Sciatic nerve (tissue), 2 donors: ENCODE measurements around the gene KCTD4. TPM values are rescaled to one million over a fixed set of nuclear protein-coding genes. Genes with fewer than 3 reads are reported as not detected.
A peak's percentile ranks its signal among the peaks of the same experiment; 100 is the strongest.
"Not testable (repeated sequence)": the region's sequence is repeated elsewhere in the genome, so short reads cannot be mapped to it uniquely, and the experiment has no call there.

Source experiments
- ATAC-seq: fragments of 200-7000 bp; cut with Tn5 transposase; one replicate; pipeline ENCODE4 v1.9.1; 2020; ENCODE audit warnings: mild to moderate bottlenecking, moderate library complexity
- DNase-seq: peaks from one replicate; pipeline ENCODE4 v3.0.0-alpha.2; 2020; ENCODE audit warnings: low spot score
- intact Hi-C: fragments of 100-400 bp; cut with DNase I; formaldehyde crosslinking; loops from one replicate; pipeline ENCODE4 v1.14.2; 2022
- total RNA-seq: library from RNA; stranded (reverse); fragmentation: NEBNext Ultra II Directional; extraction: Animal tissue kit (Norgen Biotek cat#: 25700); gene quantifications from one replicate; pipeline ENCODE4 v1.2.1, GENCODE V29; 2021
- donor health status: DM: no; HTN: no; CAD: no.
- donor health status: DM: no; HTN: no; CAD: no.

Gene KCTD4
- total RNA-seq, result 26.3 TPM

- intact Hi-C loops, result no loop called here
- no peak for ATAC-seq
Measured at GRCh38 chr13:45200701-45201232, at the start of gene KCTD4. TSS of gene KCTD4 (minus strand) at chr13:45201045. CDS start at chr13:45194567, 6,478 bp downstream.

GRCh38 chr13:45249662-45250061 is 48.8 kb upstream of the KCTD4 start:
- ATAC-seq (no peak), DNase-seq (no peak)
- intact Hi-C loops, result no loop called here

More at GRCh38 chr13:45200701-45201232, at the start of gene KCTD4:
- no peak for DNase-seq

- DNase-seq, ATAC-seq, intact Hi-C loops: not testable (repeated sequence)
Measured at GRCh38 chr13:45244736-45245135, 43.9 kb upstream of the KCTD4 start.

- DNase-seq (no peak), ATAC-seq (no peak)
- intact Hi-C loops, result no loop called here
Measured at GRCh38 chr13:45243077-45243476, 42.2 kb upstream of the KCTD4 start.

- intact Hi-C loops, result no loop called here
- ATAC-seq (no peak), DNase-seq (no peak)
Measured at GRCh38 chr13:45242524-45242923, 41.7 kb upstream of the KCTD4 start.

GRCh38 chr13:45242070-45242469 is 41.2 kb upstream of the KCTD4 start:
- DNase-seq (no peak), ATAC-seq (peak; percentile 81)
- intact Hi-C loops, result no loop called here

GRCh38 chr13:45240143-45240542 is 39.3 kb upstream of the KCTD4 start:
- ATAC-seq, result no peak
- DNase-seq, result no peak
- intact Hi-C loops, result no loop called here

GRCh38 chr13:45238945-45239795 is 38.3 kb upstream of the KCTD4 start:
- no peak for DNase-seq
- intact Hi-C loops, result no loop called here
- no peak for ATAC-seq

GRCh38 chr13:45232591-45232990 is 31.7 kb upstream of the KCTD4 start:
- DNase-seq (no peak), ATAC-seq (no peak)
- intact Hi-C loops, result no loop called here

- intact Hi-C loops, result no loop called here
- DNase-seq (no peak), ATAC-seq (no peak)
Measured at GRCh38 chr13:45231722-45232121, 30.9 kb upstream of the KCTD4 start.

GRCh38 chr13:45231305-45231704 is 30.5 kb upstream of the KCTD4 start:
- intact Hi-C loops, result no loop called here
- ATAC-seq (no peak), DNase-seq (no peak)

GRCh38 chr13:45229172-45229571 is 28.3 kb upstream of the KCTD4 start:
- intact Hi-C loops, result no loop called here
- DNase-seq (no peak), ATAC-seq (no peak)

GRCh38 chr13:45228002-45228401 is 27.2 kb upstream of the KCTD4 start:
- DNase-seq (no peak), ATAC-seq (no peak)
- intact Hi-C loops, result no loop called here

- DNase-seq, result no peak
- intact Hi-C loops, result no loop called here
- no peak for ATAC-seq
Measured at GRCh38 chr13:45226024-45226423, 25.2 kb upstream of the KCTD4 start.

- DNase-seq, result no peak
- intact Hi-C loops, result no loop called here
Measured at GRCh38 chr13:45225370-45225769, 24.5 kb upstream of the KCTD4 start.

GRCh38 chr13:45224176-45224575 is 23.3 kb upstream of the KCTD4 start:
- intact Hi-C loops, result no loop called here
- ATAC-seq, result no peak
- DNase-seq, result no peak

More at GRCh38 chr13:45225370-45225769, 24.5 kb upstream of the KCTD4 start:
- ATAC-seq, result no peak

- DNase-seq, result no peak
- ATAC-seq, result no peak
- intact Hi-C loops, result no loop called here
Measured at GRCh38 chr13:45222919-45223318, 22.1 kb upstream of the KCTD4 start.

GRCh38 chr13:45222516-45222915 is 21.7 kb upstream of the KCTD4 start:
- ATAC-seq, result no peak
- intact Hi-C loops, result no loop called here
- no peak for DNase-seq

GRCh38 chr13:45220403-45220802 is 19.6 kb upstream of the KCTD4 start:
- ATAC-seq (no peak), DNase-seq (no peak)
- intact Hi-C loops, result no loop called here

- ATAC-seq, result no peak
- intact Hi-C loops, result no loop called here
- no peak for DNase-seq
Measured at GRCh38 chr13:45219938-45220375, 19.1 kb upstream of the KCTD4 start.
